Gastrocnemius medialis (tissue), 4 donors: ENCODE measurements around the gene C11orf91. TPM values are rescaled to one million over a fixed set of nuclear protein-coding genes. Genes with fewer than 3 reads are reported as not detected.

ENCODE experiments used
- ATAC-seq, 2 donors: fragments of 150-250 bp; one replicate each; pipeline ENCODE4 v1.9.1; 2016
- DNase-seq, 2 donors: peaks; one replicate each; pipeline ENCODE4 v3.0.0-alpha.2; 2019
- H3K27ac ChIP-seq, 4 donors: fragments of 200-600 bp; sonication (generic); 1 replicate in 1 of 4; 2 replicates in 3 of 4; pipeline ENCODE4 v1.5.1; 2016 to 2018; ENCODE audit warnings: mild to moderate bottlenecking in 2 of 4, moderate library complexity in 1 of 4
- H3K27me3 ChIP-seq, 3 donors: fragments of 200-600 bp; sonication (generic) in 2 of 3; 1 replicate in 1 of 3; 2 replicates in 2 of 3; pipeline versions ENCODE4 v1.5.1 to v1.6.0; 2016 to 2019; ENCODE audit warnings: mild to moderate bottlenecking in 1 of 3, moderate library complexity in 1 of 3
- H3K36me3 ChIP-seq, 2 donors: fragments of 200-600 bp; sonication (generic) in 1 of 2; one replicate each; pipeline ENCODE4 v1.5.1; 2017 to 2018
- H3K4me1 ChIP-seq, 2 donors: fragments of 200-600 bp; sonication (generic) in 1 of 2; one replicate each; pipeline ENCODE4 v1.5.1; 2016 to 2017; ENCODE audit warnings: mild to moderate bottlenecking in 2 of 2
- H3K4me3 ChIP-seq, 4 donors: fragments of 200-600 bp; sonication (generic) in 3 of 4; 1 replicate in 1 of 4; 2 replicates in 3 of 4; pipeline ENCODE4 v1.5.1; 2016 to 2019; ENCODE audit warnings: mild to moderate bottlenecking in 2 of 4
- H3K9me3 ChIP-seq, 3 donors: fragments of 200-600 bp; sonication (generic) in 2 of 3; 1 replicate in 1 of 3; 2 replicates in 2 of 3; pipeline ENCODE4 v1.5.1; 2016 to 2019
- POLR2A ChIP-seq, 2 donors: fragments of 450-650 bp; IDR thresholded peaks; one replicate each; pipeline ENCODE4 v1.6.1; 2017; ENCODE audit warnings: antibody characterized with exemption in 2 of 2, mild to moderate bottlenecking in 2 of 2, moderate library complexity in 2 of 2
- in situ Hi-C, 4 donors: fragments of 200-750 bp; cut with MboI; loops; one replicate each; pipeline versions ENCODE4 v1.15.0 to v1.8.0; 2017; ENCODE audit warnings: low sequenced_read_pairs in 4 of 4
- intact Hi-C: fragments of 100-400 bp; cut with DNase I; formaldehyde crosslinking; loops from one replicate; pipeline ENCODE4 v1.15.1; 2023; ENCODE audit warnings: low total_unique reads
- total RNA-seq, 4 donors: library from RNA; depleted of rRNA; stranded (reverse); fragments of >200 nt; gene quantifications; one replicate each; pipeline versions ENCODE4 v1.1.0 to v1.2.3, GENCODE V29; 2016
- TF ChIP-seq, protein P1 (sequence below), 5 experiments: fragments of 450-650 bp in 3 of 5; fragments of 200-600 bp in 2 of 5; sonication (generic) in 2 of 5; IDR thresholded peaks in 4 of 5; conservative IDR thresholded peaks in 1 of 5; 1 replicate in 4 of 5; 2 replicates in 1 of 5; pipeline ENCODE4 v1.5.1; 2016 to 2019; ENCODE audit warnings: antibody characterized with exemption in 5 of 5, mild to moderate bottlenecking in 3 of 5, moderate library complexity in 3 of 5

Gene C11orf91
- total RNA-seq, 4 donors from 2014 or later, result not detected

DNA sequence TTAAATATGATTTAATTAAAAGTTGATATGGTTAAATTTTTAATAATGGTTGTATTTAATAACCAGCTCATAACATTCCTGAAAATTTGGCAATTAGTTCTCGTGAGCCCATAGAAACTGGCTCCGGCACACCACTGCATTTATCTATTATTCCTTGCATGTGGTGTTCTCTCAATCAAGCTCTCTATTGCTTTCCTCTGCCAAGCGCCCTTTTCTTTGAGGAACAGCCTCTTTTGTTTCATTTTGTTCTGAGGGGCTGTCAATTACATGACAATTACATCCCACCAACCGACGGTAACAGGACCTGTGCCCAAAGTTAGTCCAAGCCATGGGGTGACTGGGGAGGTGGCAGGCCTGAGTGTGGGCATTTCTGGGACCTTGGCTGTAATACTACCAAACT lies 8.1 kb downstream of the C11orf91 start:
- peak overlapping the region; percentile 62 to 84 (median 80) for H3K27ac ChIP-seq
- no peaks in the 10 kb centered on the region for H3K9me3 ChIP-seq
- peak overlapping the region in 1 of 4 donors; percentile 11 for H3K4me3 ChIP-seq
- in situ Hi-C loops (loop anchor here in 1 of 4 donors (25.0 kb wide), 2 partner anchors 430 to 530 kb away; partner anchors contain the start of genes CSTF3 and HIPK3), intact Hi-C loops (loop anchor here (5.0 to 10.0 kb wide), 2 partner anchors 530 to 728 kb away; partner anchors contain the start of gene CSTF3)
- H3K4me1 ChIP-seq, result peaks cover 32 to 64% of the 10 kb centered on the region in 2 donors
- TF ChIP-seq, protein P1, sequence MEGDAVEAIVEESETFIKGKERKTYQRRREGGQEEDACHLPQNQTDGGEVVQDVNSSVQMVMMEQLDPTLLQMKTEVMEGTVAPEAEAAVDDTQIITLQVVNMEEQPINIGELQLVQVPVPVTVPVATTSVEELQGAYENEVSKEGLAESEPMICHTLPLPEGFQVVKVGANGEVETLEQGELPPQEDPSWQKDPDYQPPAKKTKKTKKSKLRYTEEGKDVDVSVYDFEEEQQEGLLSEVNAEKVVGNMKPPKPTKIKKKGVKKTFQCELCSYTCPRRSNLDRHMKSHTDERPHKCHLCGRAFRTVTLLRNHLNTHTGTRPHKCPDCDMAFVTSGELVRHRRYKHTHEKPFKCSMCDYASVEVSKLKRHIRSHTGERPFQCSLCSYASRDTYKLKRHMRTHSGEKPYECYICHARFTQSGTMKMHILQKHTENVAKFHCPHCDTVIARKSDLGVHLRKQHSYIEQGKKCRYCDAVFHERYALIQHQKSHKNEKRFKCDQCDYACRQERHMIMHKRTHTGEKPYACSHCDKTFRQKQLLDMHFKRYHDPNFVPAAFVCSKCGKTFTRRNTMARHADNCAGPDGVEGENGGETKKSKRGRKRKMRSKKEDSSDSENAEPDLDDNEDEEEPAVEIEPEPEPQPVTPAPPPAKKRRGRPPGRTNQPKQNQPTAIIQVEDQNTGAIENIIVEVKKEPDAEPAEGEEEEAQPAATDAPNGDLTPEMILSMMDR (IDR thresholded peaks at IDR 0.05 in 4 of 5, conservative IDR thresholded peaks at IDR 0.05 in 1 of 5), result no peak
- TF ChIP-seq POLR2A (IDR thresholded peaks at IDR 0.05), result no peak
- no peak for ATAC-seq
- H3K27me3 ChIP-seq, result no peaks in the 10 kb centered on the region
- no peak for DNase-seq
- no peaks in the 10 kb centered on the region for H3K36me3 ChIP-seq

DNA sequence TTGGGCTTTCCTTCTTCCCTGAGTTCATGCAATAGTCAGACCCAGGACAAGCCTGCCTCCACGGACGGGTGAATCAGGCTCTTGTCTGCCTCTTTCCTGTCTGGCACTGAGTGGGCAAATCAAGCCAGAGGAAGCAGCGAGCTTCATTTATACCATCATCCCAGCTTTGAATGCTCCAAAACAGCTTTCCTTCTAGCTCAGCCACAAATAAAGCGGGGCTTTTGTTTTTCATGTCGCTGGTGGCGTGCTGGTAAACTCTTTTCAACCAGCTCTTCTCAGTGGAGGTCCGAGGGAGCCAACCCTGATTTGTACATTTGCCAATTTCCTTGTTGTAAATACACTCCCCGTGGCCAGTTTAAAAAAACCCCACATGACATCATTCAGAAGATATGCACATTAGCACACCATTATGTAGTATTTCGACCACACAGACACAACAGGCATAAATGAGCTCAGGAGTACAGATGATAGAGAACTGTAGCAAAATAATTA lies 8.6 kb downstream of the C11orf91 start:
- H3K9me3 ChIP-seq, result no peaks in the 10 kb centered on the region
- peak overlapping the region in 2 of 4 donors; percentile 10 to 11 for H3K4me3 ChIP-seq
- H3K27me3 ChIP-seq, result no peaks in the 10 kb centered on the region
- H3K36me3 ChIP-seq, result no peaks in the 10 kb centered on the region
- peak; percentile 48 for ATAC-seq
- peak overlapping the region; percentile 62 to 84 (median 80) for H3K27ac ChIP-seq
- peaks cover 32 to 64% of the 10 kb centered on the region in 2 donors for H3K4me1 ChIP-seq
- TF ChIP-seq, protein P1 (IDR thresholded peaks at IDR 0.05 in 4 of 5, conservative IDR thresholded peaks at IDR 0.05 in 1 of 5), result no peak
- peak in 1 of 2 donors; percentile 22 for TF ChIP-seq POLR2A (IDR thresholded peaks at IDR 0.05)
- DNase-seq, result peak in 1 of 2 donors; percentile 65
- intact Hi-C loops (loop anchor here (5.0 to 10.0 kb wide), 2 partner anchors 530 to 727 kb away; partner anchors contain the start of gene CSTF3), in situ Hi-C loops (loop anchor here in 1 of 4 donors (25.0 kb wide), 2 partner anchors 430 to 530 kb away; partner anchors contain the start of genes CSTF3 and HIPK3)

DNA sequence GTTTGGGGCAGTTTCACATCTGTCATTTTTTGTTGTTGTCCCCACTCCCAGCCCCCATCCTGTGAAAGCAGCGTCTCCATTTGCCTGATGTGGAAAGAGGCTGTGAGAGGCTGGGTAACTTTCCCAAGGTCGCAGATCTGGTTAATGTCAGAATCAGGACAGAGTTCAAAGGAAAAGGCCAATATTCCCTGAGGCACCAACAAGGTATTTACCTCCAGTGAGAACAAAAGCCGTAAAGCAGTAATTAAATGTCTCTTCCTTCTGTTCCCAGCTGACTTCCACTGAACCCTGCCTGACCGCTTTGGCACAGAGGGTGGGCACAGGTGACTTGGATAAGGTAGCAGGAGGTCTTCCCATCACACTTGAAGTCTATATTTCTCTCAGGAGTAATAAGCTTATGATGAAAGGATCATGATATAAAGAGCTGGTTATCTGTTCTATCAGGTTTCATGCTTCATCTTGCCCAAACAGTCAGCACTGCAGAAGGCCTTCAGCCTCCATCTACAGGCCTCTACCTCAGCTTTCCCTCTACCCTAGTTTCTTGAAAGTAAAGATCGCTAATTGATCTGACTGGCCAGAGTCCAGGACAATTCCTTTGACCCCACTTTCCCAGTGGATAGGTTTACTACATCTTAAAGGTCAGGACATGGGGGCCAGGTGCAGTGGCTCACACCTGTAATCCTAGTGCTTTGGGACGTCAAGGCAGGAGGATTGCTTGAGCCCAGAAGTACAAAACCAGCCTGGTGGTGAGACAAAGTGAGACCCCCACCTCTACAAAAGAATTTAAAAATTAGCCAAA lies 9.4 kb downstream of the C11orf91 start:
- Histone ChIP-seq H3K9me3 (no peaks in the 10 kb centered on the region), H3K4me3 (no peak overlapping the region), H3K4me1 (peaks cover 32 to 60% of the 10 kb centered on the region in 2 donors), H3K36me3 (no peaks in the 10 kb centered on the region), H3K27ac (peak overlapping the region; percentile 62 to 84 (median 80)), H3K27me3 (no peaks in the 10 kb centered on the region)
- DNase-seq (no peak), ATAC-seq (peak; percentile 9 to 13)
- TF ChIP-seq, protein P1 (IDR thresholded peaks at IDR 0.05 in 4 of 5, conservative IDR thresholded peaks at IDR 0.05 in 1 of 5), result no peak
- TF ChIP-seq POLR2A (IDR thresholded peaks at IDR 0.05), result no peak
- in situ Hi-C loops (loop anchor here in 1 of 4 donors (25.0 kb wide), 2 partner anchors 429 to 529 kb away; partner anchors contain the start of genes CSTF3 and HIPK3), intact Hi-C loops (loop anchor here (5.0 to 10.0 kb wide), 2 partner anchors 529 to 726 kb away; partner anchors contain the start of gene CSTF3)

DNA sequence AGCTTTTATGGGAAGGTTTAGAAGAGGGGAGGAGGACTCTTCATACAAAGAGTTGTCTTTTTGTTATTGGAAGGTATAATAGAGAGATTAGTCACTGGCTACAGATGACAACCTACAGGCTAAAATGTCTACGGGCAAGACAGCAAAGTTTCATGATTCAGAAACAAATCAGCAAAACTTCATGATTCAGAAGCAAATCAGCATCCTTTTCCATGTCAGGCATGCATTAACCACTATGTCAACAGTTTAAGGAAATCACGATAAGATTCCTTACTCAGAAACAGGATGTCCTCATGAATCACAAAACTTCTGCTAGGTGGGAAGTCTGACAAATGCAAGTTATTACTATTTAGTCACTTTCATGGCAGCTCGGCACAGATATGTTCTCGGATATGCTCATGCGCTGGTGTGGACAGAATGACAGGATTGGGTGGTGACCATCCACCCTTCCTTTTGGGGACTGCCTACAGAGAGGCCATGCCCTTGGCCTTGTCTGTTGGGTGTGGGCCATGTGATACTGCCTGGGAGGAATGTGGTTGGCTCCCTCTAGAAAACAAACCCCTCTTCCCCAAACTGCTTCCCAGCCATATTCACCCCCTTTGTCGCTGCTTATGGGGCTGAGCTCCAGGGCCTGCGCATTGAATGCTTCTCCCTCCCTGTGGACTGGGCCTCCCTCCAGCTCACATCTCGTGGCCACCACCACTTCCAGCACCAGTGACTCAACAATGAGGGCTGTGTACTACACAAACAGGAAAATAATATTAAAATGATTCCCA lies 10.1 kb downstream of the C11orf91 start:
- peak in 1 of 2 donors; percentile 70 for DNase-seq
- ATAC-seq, result peak; percentile 45 to 47
- in situ Hi-C loops (loop anchor here in 1 of 4 donors (25.0 kb wide), 2 partner anchors 428 to 528 kb away; partner anchors contain the start of genes CSTF3 and HIPK3), intact Hi-C loops (loop anchor here (5.0 to 10.0 kb wide), 2 partner anchors 528 to 726 kb away; partner anchors contain the start of gene CSTF3)
- peak in 1 of 2 donors; percentile 26 for TF ChIP-seq POLR2A (IDR thresholded peaks at IDR 0.05)
- TF ChIP-seq, protein P1 (IDR thresholded peaks at IDR 0.05 in 4 of 5, conservative IDR thresholded peaks at IDR 0.05 in 1 of 5), result no peak
- Histone ChIP-seq H3K9me3 (no peaks in the 10 kb centered on the region), H3K4me1 (peaks cover 31 to 52% of the 10 kb centered on the region in 2 donors), H3K36me3 (no peaks in the 10 kb centered on the region), H3K27me3 (no peaks in the 10 kb centered on the region), H3K4me3 (no peak overlapping the region), H3K27ac (peak overlapping the region; percentile 62 to 84 (median 80))
